NB4 (cell line): Measurements from ENCODE around the gene ADCY2.

Experiments
- DNase-seq: peaks from one replicate; pipeline ENCODE4 v3.0.0; 2010; ENCODE audit warnings: low read depth
- H3K4me3 ChIP-seq: one replicate; pipeline ENCODE4 v1.5.1; 2011; ENCODE audit warnings: mild to moderate bottlenecking, low read depth, low read length, moderate library complexity
- CTCF ChIP-seq: IDR thresholded peaks from one replicate; pipeline ENCODE4 v1.5.1; 2012; ENCODE audit warnings: low read depth, low read length
- MAX ChIP-seq: IDR thresholded peaks from 2 replicates; pipeline ENCODE4 v1.6.1; 2011; ENCODE audit warnings: low read depth, low read length
- MYC ChIP-seq: IDR thresholded peaks from 2 replicates; pipeline ENCODE4 v1.6.1; 2011; ENCODE audit warnings: low read depth, low read length
- POLR2A ChIP-seq: IDR thresholded peaks from 2 replicates; pipeline ENCODE4 v1.6.1; 2011; ENCODE audit warnings: mild to moderate bottlenecking; ENCODE audit not compliant: insufficient read length; ENCODE audit errors: extremely low read depth

The ADCY2 gene

DNA sequence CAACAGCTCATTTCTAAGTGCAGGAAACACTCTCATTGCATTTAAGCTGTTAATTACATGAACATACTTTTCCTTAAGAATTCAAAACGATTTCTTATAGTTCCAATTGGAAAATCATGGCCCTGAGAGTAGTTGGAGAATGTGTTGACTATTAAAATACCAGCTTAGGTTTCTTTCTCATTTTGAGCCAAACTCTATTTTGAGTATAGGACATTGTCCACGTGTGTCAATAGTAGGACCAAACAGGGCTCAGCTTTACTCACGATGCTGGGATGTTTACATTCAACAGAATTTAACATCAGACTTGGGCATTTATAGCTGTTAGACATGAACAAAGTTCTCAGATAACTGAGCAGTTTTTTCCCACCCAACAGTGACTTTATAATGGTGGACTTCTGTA is 39.6 kb downstream of the ADCY2 start:
- DNase-seq = no peak
- H3K4me3 ChIP-seq = no peak overlapping the region
- TF ChIP-seq CTCF (no peak), POLR2A (no peak), MYC (no peak), MAX (no peak)

- H3K4me3 ChIP-seq = no peak overlapping the region
- TF ChIP-seq CTCF = no peak
- no peak for TF ChIP-seq MAX
- TF ChIP-seq POLR2A = no peak
- TF ChIP-seq MYC = no peak
- no peak for DNase-seq
Observed at GRCh38 chr5:7436521-7436920, 40.6 kb downstream of the ADCY2 start.

DNA sequence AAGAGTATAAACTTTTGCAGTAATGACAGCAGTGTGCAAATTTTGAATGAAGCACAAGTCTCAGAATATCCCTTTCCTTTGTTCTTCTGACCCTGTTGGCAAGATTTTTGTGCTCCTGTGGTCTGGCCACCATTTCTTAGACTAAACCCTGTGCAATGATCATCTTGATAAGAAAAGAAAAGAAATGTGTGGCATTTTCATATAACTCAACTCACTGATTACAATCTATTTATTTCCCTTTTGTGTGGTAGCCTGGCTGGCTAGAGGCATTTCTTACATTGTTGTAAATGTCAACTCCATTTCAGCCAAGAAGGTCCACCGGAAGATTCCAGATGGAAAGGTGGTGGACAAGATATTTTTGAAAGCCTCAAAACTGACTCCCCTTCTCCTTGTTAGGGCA is 41.9 kb downstream of the ADCY2 start:
- H3K4me3 ChIP-seq = no peak overlapping the region
- DNase-seq = no peak
- TF ChIP-seq MYC (no peak), CTCF (no peak), MAX (no peak), POLR2A (no peak)

DNA sequence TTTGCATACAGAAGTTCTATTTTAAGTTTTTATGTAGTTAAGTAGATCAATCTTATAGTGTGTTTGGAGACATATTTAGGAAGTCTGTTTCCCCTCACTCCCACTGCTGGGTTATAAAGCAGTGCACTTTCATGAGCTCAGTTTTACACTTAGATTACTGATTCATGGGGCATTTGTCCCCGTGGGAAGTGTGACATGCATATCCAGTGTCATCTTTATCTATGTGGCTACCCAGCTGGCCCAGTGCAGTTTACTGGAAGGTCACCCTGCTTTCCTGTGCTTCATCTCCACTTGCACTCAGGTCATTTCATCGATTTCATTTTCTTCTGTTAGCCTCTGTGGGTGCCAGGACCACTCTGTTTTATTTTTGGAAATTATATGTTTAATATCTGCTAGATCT is 49.1 kb downstream of the ADCY2 start:
- no peak for TF ChIP-seq POLR2A
- no peak for TF ChIP-seq CTCF
- TF ChIP-seq MAX = no peak
- no peak for TF ChIP-seq MYC
- DNase-seq = no peak
- H3K4me3 ChIP-seq = no peak overlapping the region

GRCh38 chr5:7445831-7446230 is 49.9 kb downstream of the ADCY2 start:
- no peak overlapping the region for H3K4me3 ChIP-seq
- no peak for TF ChIP-seq POLR2A
- no peak for TF ChIP-seq CTCF
- TF ChIP-seq MYC = no peak
- no peak for TF ChIP-seq MAX
- no peak for DNase-seq

DNA sequence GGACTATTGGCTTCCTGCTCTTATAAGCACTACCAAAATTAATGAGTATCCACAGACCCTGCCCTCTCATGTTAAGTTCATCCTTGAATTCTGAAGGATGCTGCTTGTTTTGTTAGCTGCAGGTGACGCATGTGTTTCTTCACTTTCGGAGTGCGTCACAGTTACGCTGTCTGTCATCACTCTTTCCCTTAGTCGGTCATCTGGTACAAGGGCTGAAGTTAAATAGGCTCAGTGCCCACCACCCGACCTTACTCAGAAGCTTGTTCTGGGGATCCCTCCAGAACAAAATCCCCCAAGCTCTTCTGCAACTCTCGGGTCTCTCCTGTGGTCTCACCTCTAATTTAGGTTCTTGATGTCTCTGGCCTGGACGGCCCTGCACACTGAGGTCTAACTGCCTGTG is 51.0 kb downstream of the ADCY2 start:
- no peak overlapping the region for H3K4me3 ChIP-seq
- TF ChIP-seq POLR2A (no peak), MYC (no peak), MAX (no peak), CTCF (no peak)

More for the DNA sequence above, 51.0 kb downstream of the ADCY2 start:
- DNase-seq = no peak
